ENCODE results near the gene MLLT3. TPM values are rescaled to one million over a fixed set of nuclear protein-coding genes. Genes with fewer than 3 reads are reported as not detected.

MLLT3 gene
- total and polyA plus RNA-seq, 2 of the 13 experiments (the other 11 are each of a cell fraction or from before 2014, with no cell fraction given), result 12.3 to 12.6 TPM

- FAIRE-seq (no peak), DNase-seq (ENCODE audit: low spot score) (no peak), ATAC-seq (no peak)
- Histone ChIP-seq H3K27ac (ENCODE audit: extremely low read length, insufficient read depth, low read length) (no peak overlapping the region), H4K20me1 (ENCODE audit: insufficient read depth, low read length) (no peaks in the 10 kb centered on the region), H2AFZ (ENCODE audit: low read length) (no peak overlapping the region), H3K36me3 (replicated peaks in 1 of 2; ENCODE audit: control insufficient read depth in 1 of 2, insufficient read depth in 2 of 2, low read length in 2 of 2) (no peaks in the 10 kb centered on the region), H3K9me3 (ENCODE audit: low read length) (no peaks in the 10 kb centered on the region), H3K9ac (ENCODE audit: insufficient read depth, low read depth, low read length) (no peak overlapping the region), H3K4me1 (ENCODE audit: insufficient read depth, low read length) (no peaks in the 10 kb centered on the region), H3K27me3 (ENCODE audit: control insufficient read depth in 1 of 2, insufficient read depth in 2 of 2, low read length in 2 of 2) (no peaks in the 10 kb centered on the region), H3K79me2 (ENCODE audit: insufficient read depth, low read length) (peaks cover 1% of the 10 kb centered on the region), H3K4me3 (replicated peaks in 1 of 3; ENCODE audit: insufficient read depth in 1 of 3, low read depth in 2 of 3, low read length in 3 of 3) (no peak overlapping the region), H3K4me2 (ENCODE audit: low read depth, low read length) (no peak overlapping the region)
- CTCF ChIA-PET (ENCODE audit: low intra/inter-chr PET ratio, low total read pairs), result no interaction called here
- POLR2A ChIA-PET, result no interaction called here
- WGBS (ENCODE audit: low lambda C conversion rate), result 65% methylated on average over 4 of the region's 4 CpGs
- intact Hi-C loops (cut with micrococcal nuclease; ENCODE audit: unreplicated experiment), result no loop called here
- in situ Hi-C loops (cut with HindIII; ENCODE audit: extremely low pct_ligation_motif_present, low pct_unique_long_range_greater_than_20kb), result no loop called here
- TF ChIP-seq MATR3 (CRISPR knock-in tag; IDR thresholded peaks at IDR 0.05) (no peak), ZNF83 (CRISPR knock-in tag; IDR thresholded peaks at IDR 0.05; ENCODE audit: borderline replicate concordance) (no peak), ZNF660 (CRISPR knock-in tag; IDR thresholded peaks at IDR 0.05; ENCODE audit: borderline replicate concordance, low read depth) (no peak)
- no TSS peak for BruUV-seq (replicated peaks)
Observed at GRCh38 chr9:20490246-20490834, 132.0 kb downstream of the MLLT3 start.

GRCh38 chr9:20488691-20489090 is 133.6 kb downstream of the MLLT3 start:
- Histone ChIP-seq H3K9ac (ENCODE audit: insufficient read depth, low read depth, low read length) (no peak overlapping the region), H3K4me1 (ENCODE audit: insufficient read depth, low read length) (no peaks in the 10 kb centered on the region), H2AFZ (ENCODE audit: low read length) (no peak overlapping the region), H4K20me1 (ENCODE audit: insufficient read depth, low read length) (no peaks in the 10 kb centered on the region), H3K4me2 (ENCODE audit: low read depth, low read length) (no peak overlapping the region), H3K79me2 (ENCODE audit: insufficient read depth, low read length) (peaks cover 4% of the 10 kb centered on the region), H3K27me3 (ENCODE audit: control insufficient read depth in 1 of 2, insufficient read depth in 2 of 2, low read length in 2 of 2) (no peaks in the 10 kb centered on the region), H3K9me3 (ENCODE audit: low read length) (no peaks in the 10 kb centered on the region), H3K27ac (ENCODE audit: extremely low read length, insufficient read depth, low read length) (no peak overlapping the region), H3K36me3 (replicated peaks in 1 of 2; ENCODE audit: control insufficient read depth in 1 of 2, insufficient read depth in 2 of 2, low read length in 2 of 2) (no peaks in the 10 kb centered on the region), H3K4me3 (replicated peaks in 1 of 3; ENCODE audit: insufficient read depth in 1 of 3, low read depth in 2 of 3, low read length in 3 of 3) (no peak overlapping the region)
- no peak for ATAC-seq
- CTCF ChIA-PET (ENCODE audit: low intra/inter-chr PET ratio, low total read pairs), result no interaction called here
- intact Hi-C loops (cut with micrococcal nuclease; ENCODE audit: unreplicated experiment) (no loop called here), in situ Hi-C loops (cut with HindIII; ENCODE audit: extremely low pct_ligation_motif_present, low pct_unique_long_range_greater_than_20kb) (no loop called here)
- no peak for FAIRE-seq
- WGBS (ENCODE audit: low lambda C conversion rate), result 34% methylated on average over 1 of the region's 1 CpG
- DNase-seq (ENCODE audit: low spot score), result no peak
- POLR2A ChIA-PET, result no interaction called here
- BruUV-seq (replicated peaks), result no TSS peak
- TF ChIP-seq ZNF329 (CRISPR knock-in tag; IDR thresholded peaks at IDR 0.05; ENCODE audit: low read depth) (no peak), ZNF3 (CRISPR knock-in tag; IDR thresholded peaks at IDR 0.05) (no peak), SP1 (IDR thresholded peaks at IDR 0.05) (no peak), SP1 (CRISPR knock-in tag; IDR thresholded peaks at IDR 0.05) (no peak), ATF3 (CRISPR knock-in tag; IDR thresholded peaks at IDR 0.05) (no peak), NBN (conservative IDR thresholded peaks at IDR 0.05) (no peak), THAP9 (CRISPR knock-in tag; IDR thresholded peaks at IDR 0.05; ENCODE audit: borderline replicate concordance) (no peak), ZNF367 (CRISPR knock-in tag; IDR thresholded peaks at IDR 0.05; ENCODE audit: borderline replicate concordance) (no peak), RFX1 (IDR thresholded peaks at IDR 0.05) (no peak), ZMYM2 (CRISPR knock-in tag; IDR thresholded peaks at IDR 0.05) (no peak), IRF2 (CRISPR knock-in tag; IDR thresholded peaks at IDR 0.05) (no peak), ZSCAN29 (CRISPR knock-in tag; conservative IDR thresholded peaks at IDR 0.05) (no peak), NPAS2 (CRISPR knock-in tag; IDR thresholded peaks at IDR 0.05; ENCODE audit: borderline replicate concordance) (no peak), FOXO4 (CRISPR knock-in tag; conservative IDR thresholded peaks at IDR 0.05) (no peak)

Measured in HepG2 (cell line).